AG10803 (cell line): Measurements from ENCODE around the gene POR.
A peak's percentile ranks its signal among the peaks of the same experiment; 100 is the strongest.
"Not testable (repeated sequence)": the region's sequence is repeated elsewhere in the genome, so short reads cannot be mapped to it uniquely, and the experiment has no call there.

Experiments
- DNase-seq: peaks from one replicate; pipeline ENCODE4 v3.0.0; 2010; ENCODE audit warnings: low read depth
- H3K4me3 ChIP-seq: 2 replicates; pipeline ENCODE4 v1.5.1; 2011; ENCODE audit warnings: mild to moderate bottlenecking, low read length, control low read depth
- CTCF ChIP-seq: conservative IDR thresholded peaks from 2 replicates; pipeline ENCODE4 v1.5.1; 2011; ENCODE audit warnings: mild to moderate bottlenecking, low read length, control low read depth, inconsistent platforms

The POR gene

GRCh38 chr7:76009672-76010600 is 95.0 kb downstream of the POR start:
- TF ChIP-seq CTCF: no peak
- H3K4me3 ChIP-seq: no peak overlapping the region
- no peak for DNase-seq

GRCh38 chr7:76011442-76011861 is 96.5 kb downstream of the POR start:
- DNase-seq: peak; percentile 92
- no peak overlapping the region; the same call in 1 of the 2 replicates for H3K4me3 ChIP-seq
- no peak for TF ChIP-seq CTCF

DNA sequence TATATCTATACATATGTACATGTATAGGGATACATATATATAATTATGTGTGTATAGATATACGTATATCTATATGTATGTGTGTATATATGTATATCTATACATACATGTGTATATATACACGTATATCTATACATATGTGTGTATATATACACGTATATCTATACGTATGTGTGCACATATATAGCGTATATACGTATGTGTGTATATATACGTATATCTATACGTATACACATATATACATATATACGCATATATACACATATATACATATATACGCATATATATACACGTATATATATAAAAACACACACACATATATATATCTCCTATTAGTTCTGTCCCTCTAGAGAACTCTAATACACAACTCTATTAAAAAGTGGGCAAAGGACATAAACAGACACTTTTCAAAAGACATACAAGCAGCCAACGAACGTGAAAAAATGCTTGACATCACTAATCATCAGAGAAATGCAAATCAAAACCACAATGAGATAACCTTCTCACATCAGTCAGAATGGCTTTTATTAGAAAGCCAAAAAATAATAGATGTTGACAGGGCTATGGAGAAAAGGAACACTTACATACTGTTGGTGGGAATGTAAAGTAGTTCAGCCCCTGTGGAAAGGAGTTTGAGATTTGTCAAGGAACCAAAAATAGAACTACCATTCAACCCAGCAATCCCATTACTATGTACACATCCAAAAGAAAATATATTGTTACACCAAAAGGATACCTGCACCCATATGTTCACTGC is 101.4 kb downstream of the POR start:
- TF ChIP-seq CTCF: no peak
- DNase-seq: no peak
- no peak overlapping the region for H3K4me3 ChIP-seq

DNA sequence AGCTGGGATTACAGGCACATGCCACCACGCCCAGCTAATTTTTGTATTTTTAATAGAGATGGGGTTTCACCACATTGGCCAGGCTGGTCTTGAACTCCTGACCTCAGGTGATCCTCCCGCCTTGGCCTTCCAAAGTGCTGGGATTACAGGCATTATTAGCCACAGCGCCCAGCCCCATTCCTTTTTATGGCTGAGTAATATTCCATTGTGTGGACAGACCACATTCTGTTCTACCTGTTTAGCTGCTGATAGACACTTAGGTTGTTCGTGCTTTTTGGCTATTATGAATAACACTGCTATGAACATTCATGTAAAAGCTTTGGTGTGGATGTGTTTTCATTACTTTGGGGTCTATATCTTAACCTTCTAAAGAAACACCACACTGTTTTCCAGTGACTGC is 103.6 kb downstream of the POR start:
- not testable (repeated sequence) for DNase-seq, H3K4me3 ChIP-seq

GRCh38 chr7:76020031-76020714 is 105.2 kb downstream of the POR start:
- H3K4me3 ChIP-seq: no peak overlapping the region
- peak; percentile 92 for TF ChIP-seq CTCF
- DNase-seq: peak; percentile 60

- no peak for DNase-seq
- H3K4me3 ChIP-seq: no peak overlapping the region
- TF ChIP-seq CTCF: no peak
These were observed 107.2 kb downstream of the POR start for GRCh38 chr7:76022026-76022780.

DNA sequence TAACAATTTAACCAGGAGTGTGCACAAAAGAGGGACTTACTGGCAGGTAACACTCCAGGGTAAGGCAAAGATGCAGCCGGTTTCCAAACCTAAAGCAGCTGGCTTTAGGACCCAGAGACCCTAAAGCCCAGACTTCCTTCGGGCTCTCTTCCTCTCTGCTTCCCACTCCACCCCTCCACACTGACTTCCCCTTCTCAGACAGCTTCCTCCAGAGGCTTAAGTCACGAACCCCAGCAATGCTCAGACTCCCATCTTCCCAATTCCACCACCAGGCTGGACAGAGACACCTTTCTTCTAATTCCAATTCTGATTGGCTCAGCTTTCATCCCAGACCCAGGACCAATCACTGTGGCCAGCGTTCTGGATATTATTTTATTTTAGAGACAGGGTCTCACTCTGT is 108.0 kb downstream of the POR start:
- DNase-seq: no peak
- no peak overlapping the region for H3K4me3 ChIP-seq
- no peak for TF ChIP-seq CTCF

- DNase-seq, H3K4me3 ChIP-seq: not testable (repeated sequence)
These were observed 114.7 kb downstream of the POR start for GRCh38 chr7:76029682-76030081.
